HEK293T (cell line): ENCODE measurements around the gene FILIP1L.

Experiments
- CTCF ChIA-PET: fragments of 350-600 bp; formaldehyde crosslinking; extraction: SDS; loops from one replicate; lab custom pipeline; 2021; ENCODE audit warnings: antibody characterized with exemption, inconsistent platforms; lab: Yijun Ruan, JAX
- POLR2A ChIA-PET: fragments of 350-600 bp; formaldehyde crosslinking; extraction: SDS; loops from one replicate; lab custom pipeline; 2020; ENCODE audit warnings: antibody characterized with exemption, inconsistent platforms; lab: Yijun Ruan, JAX
- DNase-seq: peaks from one replicate; pipeline ENCODE4 v3.0.0; 2012; ENCODE audit warnings: mixed read lengths; ENCODE audit errors: extremely low spot score
- ARNT ChIP-seq: fragments of 450-650 bp; IDR thresholded peaks from 2 replicates; pipeline ENCODE4 v1.6.1; 2017; ENCODE audit warnings: mild to moderate bottlenecking
- BHLHE40 ChIP-seq: fragments of 450-650 bp; IDR thresholded peaks from 2 replicates; pipeline ENCODE4 v1.6.1; 2016; ENCODE audit warnings: mild to moderate bottlenecking, moderate library complexity, borderline replicate concordance
- CTBP1 ChIP-seq: fragments of 450-650 bp; IDR thresholded peaks from 2 replicates; pipeline ENCODE4 v1.6.1; 2016; ENCODE audit warnings: borderline replicate concordance
- ELF4 ChIP-seq: fragments of 450-650 bp; IDR thresholded peaks from 2 replicates; pipeline ENCODE4 v1.6.1; 2017; ENCODE audit warnings: antibody characterized with exemption
- FOXA1 ChIP-seq: fragments of 450-650 bp; IDR thresholded peaks from 2 replicates; pipeline ENCODE4 v1.6.1; 2016; ENCODE audit warnings: mild to moderate bottlenecking
- FOXK2 ChIP-seq: fragments of 450-650 bp; IDR thresholded peaks from 2 replicates; pipeline ENCODE4 v1.6.1; 2016; ENCODE audit warnings: mild to moderate bottlenecking
- FOXM1 ChIP-seq: fragments of 450-650 bp; IDR thresholded peaks from 2 replicates; pipeline ENCODE4 v1.6.1; 2017; ENCODE audit warnings: mild to moderate bottlenecking, borderline replicate concordance
- HDGF ChIP-seq: fragments of 450-650 bp; IDR thresholded peaks from 2 replicates; pipeline ENCODE4 v1.6.1; 2017; ENCODE audit warnings: antibody characterized with exemption, borderline replicate concordance
- L3MBTL2 ChIP-seq: fragments of 450-650 bp; conservative IDR thresholded peaks from 2 replicates; pipeline ENCODE4 v1.6.1; 2016; ENCODE audit warnings: mild to moderate bottlenecking
- LEF1 ChIP-seq: fragments of 450-650 bp; IDR thresholded peaks from 2 replicates; pipeline ENCODE4 v1.6.1; 2017; ENCODE audit warnings: mild to moderate bottlenecking, borderline replicate concordance
- NFRKB ChIP-seq: fragments of 450-650 bp; IDR thresholded peaks from 2 replicates; pipeline ENCODE4 v1.6.1; 2016; ENCODE audit warnings: mild to moderate bottlenecking, moderate library complexity
- SP1 ChIP-seq: fragments of 450-650 bp; IDR thresholded peaks from 2 replicates; pipeline ENCODE4 v1.6.1; 2017
- SUZ12 ChIP-seq: fragments of 450-650 bp; IDR thresholded peaks from 2 replicates; pipeline ENCODE4 v1.6.1; 2016; ENCODE audit warnings: mild to moderate bottlenecking
- TARDBP ChIP-seq: fragments of 450-650 bp; IDR thresholded peaks from 2 replicates; pipeline ENCODE4 v1.6.1; 2016
- ZNF384 ChIP-seq: fragments of 450-650 bp; IDR thresholded peaks from 2 replicates; pipeline ENCODE4 v1.6.1; 2016
- TF ChIP-seq, protein P1 (sequence below): fragments of 450-650 bp; IDR thresholded peaks from 2 replicates; pipeline ENCODE4 v1.6.1; 2016

FILIP1L gene

DNA sequence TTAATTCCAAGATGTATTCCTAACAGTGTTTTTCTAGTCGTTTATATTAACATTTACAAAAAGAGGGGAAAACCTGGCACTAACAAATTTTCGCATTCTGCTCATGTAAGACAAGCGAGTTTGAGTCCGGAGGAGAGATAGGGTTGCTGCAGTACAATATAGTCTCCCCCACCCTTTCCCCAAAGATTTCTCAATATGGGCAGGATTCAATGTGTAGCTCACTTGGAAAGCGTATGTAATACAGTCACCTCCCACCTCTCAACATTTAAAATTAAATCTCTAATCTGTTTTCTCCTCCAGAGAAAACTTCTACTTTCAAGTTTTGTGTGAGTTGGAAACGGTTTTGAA is 238.7 kb downstream of the FILIP1L start:
- ChIA-PET POLR2A (interaction anchor here (0.8 to 1.6 kb wide), 2 partner anchors 9 to 16 kb away, joined by 3 read pairs; no protein-coding TSS in a partner anchor), CTCF (interaction anchor here (0.6 kb wide), 1 partner anchor 43 kb away, joined by 3 read pairs; no protein-coding TSS in a partner anchor)
- TF ChIP-seq BHLHE40 (no peak), SP1 (no peak), SUZ12 (no peak), ELF4 (no peak), ARNT (no peak), NFRKB (no peak)
- no peak for DNase-seq

DNA sequence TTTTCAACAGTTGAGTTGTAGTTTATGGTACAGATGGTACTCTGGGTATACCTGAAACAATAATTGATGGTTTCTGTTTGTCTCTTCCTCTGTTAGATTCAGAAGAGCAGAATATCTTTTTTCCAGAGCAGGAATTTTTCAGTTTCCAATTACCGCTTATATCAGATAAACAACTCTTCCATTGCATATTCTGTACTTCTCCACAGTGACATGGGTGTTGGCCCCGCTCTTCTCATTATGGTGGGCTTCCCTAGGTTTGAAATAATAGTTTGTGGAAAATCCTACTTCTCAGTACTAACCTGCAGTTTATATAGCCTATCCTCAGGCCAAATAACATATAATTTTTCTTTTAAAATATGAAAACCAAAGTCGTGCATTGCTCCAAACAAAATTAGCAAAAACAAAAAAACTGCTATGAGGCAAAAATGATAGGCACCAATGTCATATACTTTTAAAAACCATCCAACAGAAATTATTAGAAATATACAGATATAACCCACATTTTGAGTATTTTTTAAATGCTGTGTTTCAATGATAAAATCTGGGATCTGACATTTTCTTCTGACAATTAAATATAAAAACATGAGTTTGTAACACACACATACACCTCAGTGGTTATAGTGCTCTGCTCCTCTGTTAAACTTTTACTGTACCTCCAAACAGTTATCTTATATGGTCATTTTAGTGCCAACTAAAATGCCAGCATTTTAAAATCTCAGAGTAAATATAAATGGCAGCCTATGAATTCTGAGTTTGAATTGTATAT is 239.9 kb downstream of the FILIP1L start:
- TF ChIP-seq ZNF384 (no peak), CTBP1 (no peak), SUZ12 (no peak), FOXA1 (no peak), NFRKB (no peak), L3MBTL2 (no peak), FOXM1 (no peak), TARDBP (no peak), FOXK2 (no peak)
- DNase-seq, result no peak
- ChIA-PET POLR2A (interaction anchor here (1.6 kb wide), 1 partner anchor 15 kb away, joined by 3 read pairs; no protein-coding TSS in a partner anchor), CTCF (no interaction called here)

DNA sequence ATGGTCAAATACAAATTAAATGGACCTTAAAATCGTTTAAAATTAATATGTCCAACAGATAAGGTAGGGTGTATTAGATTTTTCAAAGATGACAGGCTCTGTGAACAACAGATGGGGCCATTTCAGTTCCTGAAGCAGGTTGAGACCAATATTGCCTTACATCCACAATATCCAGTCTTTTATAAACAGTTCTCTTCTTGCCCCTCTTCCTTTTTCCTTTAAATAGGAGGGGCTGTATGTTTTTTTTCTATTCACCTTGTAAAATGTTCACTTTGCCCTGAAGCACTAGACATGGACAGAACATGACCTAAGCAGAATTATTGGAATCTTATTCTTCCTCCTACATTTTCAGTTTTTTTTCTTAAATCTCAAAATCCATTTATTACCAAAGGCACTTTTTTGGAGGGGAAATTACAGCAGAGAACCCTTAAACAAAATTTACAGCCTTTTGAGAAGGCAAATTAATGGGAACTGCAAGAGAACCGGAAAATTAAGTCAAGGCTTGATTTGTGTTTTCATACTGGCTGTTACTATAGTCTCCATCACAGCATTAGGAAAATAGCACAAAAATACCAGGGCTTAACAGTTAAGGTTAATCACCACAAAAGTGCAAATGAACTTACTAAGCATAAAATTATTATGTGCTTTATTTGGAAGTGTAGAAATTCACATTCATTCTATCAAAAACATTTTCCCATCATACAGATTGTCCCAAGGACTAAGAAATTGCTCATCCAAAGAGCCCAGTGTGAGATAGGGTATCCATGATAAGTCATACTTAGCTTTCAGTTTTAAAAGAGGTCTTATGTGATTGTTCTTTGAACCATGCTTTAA is 240.8 kb downstream of the FILIP1L start:
- TF ChIP-seq NFRKB (no peak), FOXK2 (no peak), ZNF384 (no peak), SUZ12 (no peak), ELF4 (no peak), BHLHE40 (no peak), HDGF (no peak), ARNT (no peak), LEF1 (no peak), TARDBP (no peak), FOXA1 (no peak), CTBP1 (no peak), SP1 (no peak), FOXM1 (no peak), L3MBTL2 (no peak)
- TF ChIP-seq, protein P1, sequence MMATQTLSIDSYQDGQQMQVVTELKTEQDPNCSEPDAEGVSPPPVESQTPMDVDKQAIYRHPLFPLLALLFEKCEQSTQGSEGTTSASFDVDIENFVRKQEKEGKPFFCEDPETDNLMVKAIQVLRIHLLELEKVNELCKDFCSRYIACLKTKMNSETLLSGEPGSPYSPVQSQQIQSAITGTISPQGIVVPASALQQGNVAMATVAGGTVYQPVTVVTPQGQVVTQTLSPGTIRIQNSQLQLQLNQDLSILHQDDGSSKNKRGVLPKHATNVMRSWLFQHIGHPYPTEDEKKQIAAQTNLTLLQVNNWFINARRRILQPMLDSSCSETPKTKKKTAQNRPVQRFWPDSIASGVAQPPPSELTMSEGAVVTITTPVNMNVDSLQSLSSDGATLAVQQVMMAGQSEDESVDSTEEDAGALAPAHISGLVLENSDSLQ, result no peak
- ChIA-PET CTCF (no interaction called here), POLR2A (no interaction called here)
- no peak for DNase-seq

DNA sequence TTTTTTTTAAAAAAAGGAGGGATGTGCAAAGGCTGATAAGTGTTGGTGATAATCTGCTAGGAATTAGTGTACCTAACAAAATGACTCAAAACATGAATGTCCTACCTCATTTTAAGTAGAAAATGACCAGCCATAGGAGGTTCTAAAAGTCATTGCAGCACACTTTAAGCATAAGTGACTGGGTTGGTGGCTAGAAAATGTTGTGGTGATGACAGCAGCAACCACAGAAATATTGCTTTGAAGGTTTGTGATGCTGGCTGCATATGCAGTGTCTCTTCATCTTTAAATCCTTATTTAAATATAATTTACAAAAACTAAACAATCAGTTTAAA is 241.4 kb downstream of the FILIP1L start:
- TF ChIP-seq TARDBP (no peak), FOXK2 (no peak), ELF4 (no peak), HDGF (no peak), SP1 (no peak), CTBP1 (no peak), L3MBTL2 (no peak), FOXA1 (no peak), ZNF384 (no peak), BHLHE40 (no peak)
- POLR2A ChIA-PET, result no interaction called here

DNA sequence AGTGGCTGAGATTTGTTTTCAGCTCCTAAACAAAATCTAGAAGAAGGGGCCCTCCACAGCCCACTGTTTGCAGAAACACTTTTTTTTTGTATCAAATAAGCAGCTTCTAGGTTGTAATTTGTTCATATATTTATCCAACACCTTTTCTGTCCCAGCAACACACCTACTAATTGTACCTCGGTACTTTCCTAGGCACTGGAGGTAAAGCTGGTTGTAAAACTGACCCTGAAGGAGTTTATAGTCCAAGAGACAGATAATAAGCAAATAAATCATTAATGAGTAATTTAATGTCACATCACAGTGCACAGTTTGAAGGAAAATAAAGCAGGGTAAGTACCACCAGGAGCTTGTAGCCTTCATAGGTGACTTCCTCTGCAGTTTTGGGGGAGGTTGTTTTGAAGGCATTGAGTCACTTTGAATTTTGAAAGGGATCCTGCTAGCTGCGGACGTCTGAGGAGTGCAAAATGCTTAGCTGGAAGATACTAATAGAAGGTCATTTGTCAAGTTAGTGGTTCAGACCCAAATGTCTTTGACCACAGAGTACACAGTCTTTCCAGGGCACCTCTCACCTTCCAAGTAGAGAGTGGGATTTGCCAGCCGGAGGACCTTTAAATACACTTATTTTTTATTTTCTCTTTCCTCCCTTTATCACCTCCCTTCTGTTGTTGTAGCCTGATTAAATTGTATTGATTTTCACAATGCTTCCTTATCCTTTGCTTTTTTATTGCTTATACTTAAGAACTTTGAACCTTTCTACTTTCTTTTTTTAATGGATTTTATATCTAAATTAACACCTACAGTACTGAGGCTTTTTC is 242.9 kb downstream of the FILIP1L start:
- ChIA-PET POLR2A (no interaction called here), CTCF (no interaction called here)

More for the DNA sequence above, 241.4 kb downstream of the FILIP1L start:
- DNase-seq, result no peak
- CTCF ChIA-PET, result no interaction called here

DNA sequence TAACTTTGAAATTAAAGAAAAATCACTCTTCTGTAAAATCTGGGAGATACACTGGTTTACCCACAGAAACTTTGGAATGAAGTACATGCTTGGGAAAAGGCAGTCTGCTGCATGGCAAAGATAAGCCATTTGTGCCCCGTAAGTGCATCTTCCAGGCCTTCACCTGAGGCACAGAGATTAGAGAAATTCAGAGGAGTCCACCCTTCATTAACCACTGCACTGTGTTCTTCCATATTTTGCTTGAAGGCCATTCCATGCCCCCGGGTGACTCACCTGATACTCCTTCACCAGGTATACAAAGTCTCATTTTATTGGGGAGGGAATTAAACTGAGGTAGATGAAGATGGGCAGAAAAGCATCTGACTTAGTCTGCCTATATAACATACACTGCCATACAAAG is 243.6 kb downstream of the FILIP1L start:
- ChIA-PET CTCF (no interaction called here), POLR2A (no interaction called here)

More for the DNA sequence above, 242.9 kb downstream of the FILIP1L start:
- TF ChIP-seq, protein P1, result peak; percentile 18; the same call in 1 of the 2 replicates
- TF ChIP-seq FOXK2, result no peak
- DNase-seq, result no peak

More for the DNA sequence above, 243.6 kb downstream of the FILIP1L start:
- no peak for DNase-seq
- TF ChIP-seq L3MBTL2 (no peak), ZNF384 (no peak), LEF1 (no peak), ELF4 (no peak), FOXM1 (no peak), ARNT (no peak)
